ENCODE data around the gene ANO8. TPM values are rescaled to one million over a fixed set of nuclear protein-coding genes. Genes with fewer than 3 reads are reported as not detected.

Gene ANO8
- total RNA-seq, 2 experiments from 2014 or later, result 4.2 to 4.8 TPM

DNA sequence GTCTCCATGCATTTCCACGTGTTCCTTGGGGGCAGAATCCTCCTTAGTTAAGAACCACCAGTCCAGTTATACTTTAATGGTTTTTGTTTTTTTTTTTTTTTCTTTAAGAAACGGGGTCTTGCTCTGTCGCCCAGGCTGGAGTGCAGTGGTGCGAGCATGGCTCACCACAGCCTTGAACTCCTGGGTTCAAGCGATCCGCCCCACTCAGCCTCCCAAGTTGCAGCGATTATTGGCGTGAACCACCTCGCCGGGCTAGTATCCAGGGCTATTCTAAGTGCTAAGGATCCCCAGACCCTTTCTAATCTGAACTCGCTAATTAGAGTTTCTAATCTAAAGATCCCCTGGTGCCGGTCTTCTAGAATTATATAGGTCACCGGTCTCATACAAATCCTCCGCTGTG is 41.0 kb downstream of the ANO8 start:
- ATAC-seq, result no peak
- Mint-ChIP-seq H3K36me3 (ENCODE audit: low read depth) (peaks cover 10% of the 10 kb centered on the region), H3K4me3 (no peak overlapping the region), H3K27me3 (no peaks in the 10 kb centered on the region), H3K9me3 (ENCODE audit: low read depth) (no peaks in the 10 kb centered on the region), H3K27ac (no peak overlapping the region), H3K4me1 (peaks cover 5% of the 10 kb centered on the region)
- no peak for DNase-seq
- ChIA-PET POLR2A (interaction anchor here (1.0 kb wide), 1 partner anchor 16 kb away, joined by 5 read pairs; the partner anchor contains the start of gene DDA1), CTCF (interaction anchor here (0.6 to 3.4 kb wide), 12 partner anchors 11 to 504 kb away, joined by 3 to 24 read pairs (median 4); partner anchors contain the start of genes ABHD8, BABAM1, DDA1 and MRPL34)
- intact Hi-C loops (cut with DNase I, micrococcal nuclease), result loop anchor here in 1 of 2 experiments (1.0 to 5.0 kb wide), 2 partner anchors 157 to 174 kb away; no protein-coding TSS in a partner anchor

DNA sequence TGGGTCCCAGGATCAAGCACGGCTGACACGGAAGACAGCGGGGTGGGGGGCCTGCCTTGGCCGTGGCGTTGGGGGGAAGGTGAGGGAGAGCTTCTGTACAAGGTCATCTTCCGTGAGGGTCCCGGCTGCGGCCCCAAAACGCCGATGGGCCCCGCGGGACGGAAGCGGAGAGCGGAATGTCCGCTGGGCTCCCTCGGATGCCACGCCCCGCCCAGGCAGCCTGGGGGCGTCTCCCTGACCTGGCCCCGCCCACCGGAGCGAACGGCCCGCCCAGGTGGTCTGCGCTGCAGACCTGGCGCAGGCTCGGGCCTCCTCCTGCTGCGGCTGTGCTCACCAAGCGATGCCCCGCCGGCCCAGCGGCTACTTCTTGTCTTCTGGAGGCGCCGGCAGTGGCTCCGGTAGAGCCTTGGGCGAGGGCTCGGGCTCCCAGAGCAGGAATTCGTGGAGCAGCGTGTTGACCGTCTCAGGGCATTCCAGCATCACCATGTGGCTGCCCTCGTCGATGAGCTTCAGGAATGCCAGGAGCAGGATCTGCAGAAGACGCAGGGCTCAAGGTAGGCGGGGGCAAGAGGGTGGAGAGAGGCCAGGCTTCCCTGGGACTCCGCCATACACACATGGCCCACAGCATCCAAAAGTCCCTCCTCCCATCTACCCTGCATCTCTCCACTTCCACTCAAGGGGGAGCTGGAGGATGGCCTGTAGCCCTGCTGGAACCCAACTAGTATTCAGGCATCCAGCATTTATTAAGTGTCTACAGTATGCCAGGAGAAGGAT is 42.2 kb downstream of the ANO8 start:
- ChIA-PET POLR2A (interaction anchor here (0.6 to 1.0 kb wide), 4 partner anchors 13 to 473 kb away, joined by 3 to 5 read pairs (median 4); partner anchors contain the start of gene DDA1), CTCF (interaction anchor here (0.6 to 3.4 kb wide), 16 partner anchors 10 to 503 kb away, joined by 3 to 24 read pairs (median 4); partner anchors contain the start of genes ABHD8, BABAM1, DDA1 and MRPL34)
- DNase-seq (peak; percentile 90), ATAC-seq (peak; percentile 98)
- Mint-ChIP-seq H3K27ac (peak overlapping the region; percentile 84), H3K36me3 (ENCODE audit: low read depth) (peaks cover 5% of the 10 kb centered on the region), H3K9me3 (ENCODE audit: low read depth) (no peaks in the 10 kb centered on the region), H3K4me3 (peak overlapping the region; percentile 88), H3K27me3 (no peaks in the 10 kb centered on the region), H3K4me1 (peaks cover 5% of the 10 kb centered on the region)
- intact Hi-C loops (cut with DNase I, micrococcal nuclease), result loop anchor here (1.0 to 5.0 kb wide), 11 partner anchors 11 to 217 kb away; partner anchors contain the start of genes ABHD8 (in 2 of the 2), DDA1 (in 2 of the 2), BABAM1 (in 1 of the 2) and GTPBP3 (in 1 of the 2)

DNA sequence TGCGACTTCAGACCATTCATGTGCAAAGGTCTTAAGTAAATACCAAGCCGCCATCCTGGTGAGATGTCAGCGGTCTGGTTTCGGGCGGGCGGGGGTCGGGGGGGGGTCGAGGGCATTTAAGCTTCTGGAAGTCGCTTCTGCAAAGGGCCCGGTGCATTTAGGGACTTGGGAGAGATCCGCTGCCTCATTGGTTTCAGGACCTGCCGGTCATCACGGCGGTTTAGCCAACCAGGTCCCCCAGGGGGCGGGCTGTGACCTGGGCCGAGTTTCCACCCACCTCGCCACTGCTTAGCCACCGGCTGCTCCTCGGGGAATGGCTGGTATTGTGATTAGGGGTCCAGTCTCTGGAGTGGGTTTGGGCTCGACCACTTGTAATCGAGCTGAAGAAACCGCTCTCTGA is 45.2 kb downstream of the ANO8 start:
- H3K27me3 Mint-ChIP-seq, result no peaks in the 10 kb centered on the region
- H3K27ac Mint-ChIP-seq, result no peak overlapping the region
- ATAC-seq (peak; percentile 16), DNase-seq (peak; percentile 78)
- ChIA-PET POLR2A (no interaction called here), CTCF (no interaction called here)
- peaks cover 2% of the 10 kb centered on the region for H3K36me3 Mint-ChIP-seq (ENCODE audit: low read depth)
- H3K4me3 Mint-ChIP-seq, result no peak overlapping the region
- no peaks in the 10 kb centered on the region for H3K9me3 Mint-ChIP-seq (ENCODE audit: low read depth)
- peaks cover 3% of the 10 kb centered on the region for H3K4me1 Mint-ChIP-seq
- intact Hi-C loops (cut with DNase I, micrococcal nuclease), result no loop called here

DNA sequence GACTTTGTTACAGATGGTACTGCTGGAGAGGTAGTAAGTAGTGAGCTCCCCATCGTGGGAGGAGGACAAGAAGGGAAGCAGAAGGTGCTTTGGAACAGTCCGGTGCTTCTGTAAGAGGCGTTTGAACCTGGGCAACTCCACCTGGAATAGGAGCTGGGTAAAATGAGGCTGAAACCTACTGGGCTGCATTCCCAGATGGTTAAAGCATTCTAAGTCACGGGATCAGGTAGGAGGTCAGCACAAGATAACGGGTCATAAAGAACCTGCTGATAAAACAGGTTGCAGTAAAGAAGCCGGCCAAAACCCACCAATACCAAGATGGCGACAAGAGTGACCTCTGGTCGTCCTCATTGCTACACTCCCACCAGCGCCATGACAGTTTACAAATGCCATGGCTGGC is 47.9 kb downstream of the ANO8 start:
- no peaks in the 10 kb centered on the region for H3K9me3 Mint-ChIP-seq (ENCODE audit: low read depth)
- CTCF ChIA-PET, result interaction anchor here (0.9 kb wide), 1 partner anchor 26 kb away, joined by 3 read pairs; no protein-coding TSS in a partner anchor

DNA sequence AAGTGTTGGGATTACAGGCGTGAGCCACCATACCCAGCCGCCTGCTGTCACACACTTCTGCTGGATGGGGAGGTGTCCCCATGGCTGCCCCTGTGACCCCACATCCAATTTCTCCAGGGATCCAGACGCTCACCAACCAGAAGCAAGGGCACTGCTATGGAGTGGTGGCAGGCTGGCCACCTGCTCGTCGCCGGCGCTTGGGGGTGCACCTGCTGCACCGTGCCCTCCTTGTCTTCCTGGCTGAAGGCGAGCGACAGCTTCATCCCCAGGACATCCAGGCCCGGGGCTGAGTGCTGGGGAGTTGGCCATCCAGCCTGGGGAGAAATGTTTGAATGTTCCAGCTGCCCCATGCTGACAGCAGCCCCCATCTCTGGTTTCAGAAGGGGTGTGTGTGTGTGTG is 48.4 kb downstream of the ANO8 start:
- POLR2A ChIA-PET, result no interaction called here
- Mint-ChIP-seq H3K9me3 (ENCODE audit: low read depth) (no peaks in the 10 kb centered on the region), H3K27ac (no peak overlapping the region), H3K4me3 (no peak overlapping the region), H3K36me3 (ENCODE audit: low read depth) (no peaks in the 10 kb centered on the region), H3K27me3 (peaks cover 3% of the 10 kb centered on the region), H3K4me1 (peaks cover 6% of the 10 kb centered on the region)
- intact Hi-C loops (cut with DNase I, micrococcal nuclease), result no loop called here
- no peak for DNase-seq
- CTCF ChIA-PET, result interaction anchor here (0.9 kb wide), 1 partner anchor 26 kb away, joined by 3 read pairs; no protein-coding TSS in a partner anchor
- no peak for ATAC-seq

More for the DNA sequence above, 47.9 kb downstream of the ANO8 start:
- Mint-ChIP-seq H3K27me3 (peaks cover 3% of the 10 kb centered on the region), H3K36me3 (ENCODE audit: low read depth) (no peaks in the 10 kb centered on the region), H3K4me3 (no peak overlapping the region), H3K27ac (no peak overlapping the region), H3K4me1 (peaks cover 3% of the 10 kb centered on the region)
- intact Hi-C loops (cut with DNase I, micrococcal nuclease), result no loop called here
- no peak for DNase-seq
- POLR2A ChIA-PET, result no interaction called here
- ATAC-seq, result no peak

DNA sequence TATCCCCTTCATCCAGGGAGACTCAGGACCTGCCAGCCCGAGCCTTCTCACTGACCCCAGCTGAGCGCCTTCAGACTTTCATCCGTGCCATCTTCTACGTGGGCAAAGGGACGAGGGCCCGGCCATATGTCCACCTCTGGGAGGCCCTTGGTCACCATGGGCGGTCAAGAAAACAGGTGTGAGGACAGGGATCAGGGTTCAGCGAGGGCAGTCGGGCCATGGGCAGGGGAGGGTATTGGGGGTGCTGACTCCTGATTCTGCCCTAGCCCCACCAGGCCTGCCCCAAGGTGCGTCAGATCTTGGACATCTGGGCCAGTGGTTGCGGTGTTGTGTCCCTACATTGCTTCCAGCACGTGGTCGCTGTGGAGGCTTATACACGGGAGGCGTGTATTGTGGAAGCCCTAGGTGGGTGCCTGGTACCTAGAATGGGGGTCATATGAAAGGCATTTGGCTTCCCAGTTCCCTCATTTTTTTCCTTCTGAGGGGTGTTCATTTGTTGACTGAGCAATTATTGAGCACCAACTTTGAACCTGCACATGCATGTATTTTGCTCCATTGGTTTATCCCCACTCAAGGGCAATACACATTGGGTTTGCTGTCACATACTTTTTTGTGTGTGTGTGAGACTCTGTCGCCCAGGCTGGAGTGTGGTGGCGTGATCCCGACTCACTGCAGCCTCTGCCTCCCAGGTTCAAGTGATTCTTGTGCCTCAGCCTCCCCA is 49.1 kb downstream of the ANO8 start:
- intact Hi-C loops (cut with DNase I, micrococcal nuclease), result no loop called here

DNA sequence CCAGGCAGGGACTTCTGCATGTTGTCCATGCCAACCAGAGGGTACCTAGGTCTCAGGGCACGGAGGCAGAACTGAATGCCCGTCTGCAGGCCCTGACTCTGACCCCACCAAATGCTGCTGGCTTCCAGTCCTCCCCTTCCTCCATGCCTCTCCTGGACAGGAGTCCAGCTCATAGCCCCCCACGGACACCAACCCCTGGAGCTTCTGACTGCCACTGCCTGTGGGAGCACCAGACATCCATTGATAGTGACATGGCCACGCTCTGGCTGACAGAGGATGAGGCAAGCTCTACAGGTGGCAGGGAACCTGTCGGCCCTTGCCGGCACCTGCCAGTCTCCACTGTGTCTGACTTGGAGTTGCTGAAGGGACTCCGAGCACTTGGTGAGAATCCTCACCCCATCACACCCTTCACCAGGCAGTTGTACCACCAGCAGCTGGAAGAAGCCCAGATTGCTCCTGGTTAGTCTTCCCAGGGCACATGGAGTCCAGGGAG is 51.1 kb downstream of the ANO8 start:
- ChIA-PET CTCF (interaction anchor here (0.9 to 6.3 kb wide), 5 partner anchors 16 to 215 kb away, joined by 3 to 45 read pairs (median 6); partner anchors contain the start of gene MRPL34), POLR2A (no interaction called here)
- Mint-ChIP-seq H3K4me3 (no peak overlapping the region), H3K27ac (no peak overlapping the region), H3K4me1 (peaks cover 8% of the 10 kb centered on the region), H3K9me3 (ENCODE audit: low read depth) (no peaks in the 10 kb centered on the region), H3K27me3 (peaks cover 3% of the 10 kb centered on the region), H3K36me3 (ENCODE audit: low read depth) (no peaks in the 10 kb centered on the region)
- intact Hi-C loops (cut with DNase I, micrococcal nuclease), result loop anchor here in 1 of 2 experiments (2.0 kb wide), 1 partner anchor 505 kb away; no protein-coding TSS in a partner anchor
- no peak for DNase-seq
- ATAC-seq, result no peak

More for the DNA sequence above, 49.1 kb downstream of the ANO8 start:
- no peak for ATAC-seq
- Mint-ChIP-seq H3K9me3 (ENCODE audit: low read depth) (no peaks in the 10 kb centered on the region), H3K4me1 (peaks cover 8% of the 10 kb centered on the region), H3K27me3 (peaks cover 3% of the 10 kb centered on the region), H3K36me3 (ENCODE audit: low read depth) (no peaks in the 10 kb centered on the region), H3K27ac (no peak overlapping the region), H3K4me3 (no peak overlapping the region)
- ChIA-PET CTCF (interaction anchor here (1.0 kb wide), 1 partner anchor 19 kb away, joined by 4 read pairs; no protein-coding TSS in a partner anchor), POLR2A (no interaction called here)
- DNase-seq, result no peak

DNA sequence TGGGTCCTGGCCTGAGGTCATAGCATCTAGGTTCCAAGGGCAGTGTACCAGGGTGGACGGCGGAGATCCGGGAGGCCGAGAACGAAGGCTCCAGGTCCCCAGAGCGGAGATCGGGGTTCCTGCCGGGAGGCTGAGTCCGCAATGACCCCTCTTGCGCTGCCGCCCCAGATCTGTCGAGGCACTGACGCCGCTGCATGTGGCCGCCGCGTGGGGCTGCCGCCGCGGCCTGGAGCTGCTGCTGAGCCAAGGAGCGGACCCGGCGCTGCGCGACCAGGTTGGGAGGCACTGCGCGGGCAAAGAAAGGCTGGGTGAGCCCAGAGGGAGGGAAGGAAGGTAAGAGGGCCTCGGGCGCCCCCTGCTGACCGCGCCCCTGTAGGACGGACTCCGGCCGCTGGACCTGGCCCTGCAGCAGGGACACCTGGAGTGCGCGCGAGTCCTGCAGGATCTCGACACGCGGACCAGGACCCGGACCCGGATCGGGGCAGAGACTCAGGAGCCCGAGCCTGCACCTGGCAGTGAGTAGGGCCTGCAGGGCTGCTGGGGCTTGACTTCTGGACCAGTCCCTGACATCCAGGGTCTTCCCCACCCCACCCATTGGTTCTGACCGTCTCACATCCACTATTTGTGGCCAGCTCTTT is 52.0 kb downstream of the ANO8 start:
- Mint-ChIP-seq H3K4me3 (peak overlapping the region; percentile 73), H3K27me3 (peaks cover 3% of the 10 kb centered on the region), H3K9me3 (ENCODE audit: low read depth) (no peaks in the 10 kb centered on the region), H3K4me1 (peaks cover 8% of the 10 kb centered on the region), H3K27ac (peak overlapping the region; percentile 59), H3K36me3 (ENCODE audit: low read depth) (peaks cover under 1% of the 10 kb centered on the region)
- ATAC-seq (peak; percentile 96), DNase-seq (peak; percentile 90)
- ChIA-PET CTCF (interaction anchor here (0.6 to 6.3 kb wide), 10 partner anchors 10 to 545 kb away, joined by 3 to 45 read pairs (median 3); partner anchors contain the start of genes BABAM1 and MRPL34), POLR2A (interaction anchor here (0.6 to 0.7 kb wide), 2 partner anchors 15 to 17 kb away, joined by 3 to 4 read pairs; no protein-coding TSS in a partner anchor)
- intact Hi-C loops (cut with DNase I, micrococcal nuclease), result loop anchor here (1.0 to 2.0 kb wide), 7 partner anchors 14 to 511 kb away; no protein-coding TSS in a partner anchor

DNA sequence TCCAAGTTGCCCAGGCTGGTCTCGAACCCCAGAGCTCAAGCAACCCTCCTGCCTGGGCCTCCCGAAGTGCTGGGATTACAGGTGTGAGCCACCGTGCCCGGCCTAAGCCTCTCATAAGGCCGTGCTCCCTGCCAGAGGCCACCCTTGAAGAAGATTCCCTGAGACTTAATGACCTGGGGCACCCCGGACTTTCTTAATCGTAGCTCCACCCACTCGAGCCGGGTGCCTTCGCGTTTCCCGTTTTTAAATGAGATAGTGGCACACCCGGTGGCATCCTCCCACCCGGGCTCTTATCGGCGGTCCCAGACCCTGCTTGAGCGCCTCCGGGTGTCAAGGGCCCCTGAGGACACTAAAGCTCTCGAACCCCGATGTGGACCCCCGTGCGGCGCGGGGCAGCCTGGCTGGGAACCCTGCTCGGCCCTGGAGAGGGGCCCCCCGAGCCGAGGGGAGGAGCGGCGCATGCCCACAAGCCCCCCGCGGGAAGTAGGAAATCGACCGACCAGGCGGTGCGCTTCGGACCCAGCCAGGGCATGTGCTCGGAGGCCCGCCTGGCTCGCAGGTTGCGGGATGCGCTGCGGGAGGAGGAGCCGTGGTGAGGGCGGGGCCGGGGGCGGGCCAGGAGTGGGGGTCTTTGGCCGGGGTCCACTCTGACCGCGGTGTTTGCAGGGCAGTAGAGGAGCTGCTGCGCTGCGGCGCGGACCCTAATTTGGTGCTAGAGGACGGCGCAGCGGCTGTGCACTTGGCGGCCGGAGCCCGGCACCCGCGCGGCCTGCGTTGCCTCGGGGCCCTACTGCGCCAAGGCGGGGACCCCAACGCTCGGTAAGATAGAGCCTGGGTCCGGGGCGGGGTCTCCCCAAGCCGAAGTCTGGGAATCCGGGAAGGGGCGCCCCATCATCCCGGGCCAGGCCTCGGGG is 53.0 kb downstream of the ANO8 start, which contains the start of gene ANKLE1:
Gene ANKLE1 (plus strand): TSS at position 511 of the 914 bp plus-strand sequence. CDS start 20 bp downstream, at position 531.
- DNase-seq (peak; percentile 50), ATAC-seq (peak; percentile 14)
- CTCF ChIA-PET, result interaction anchor here (0.6 to 6.3 kb wide), 9 partner anchors 11 to 544 kb away, joined by 3 to 45 read pairs (median 3); partner anchors contain the start of genes BABAM1, MRPL34 and OCEL1
- Mint-ChIP-seq H3K36me3 (ENCODE audit: low read depth) (peaks cover 7% of the 10 kb centered on the region), H3K4me1 (peaks cover 8% of the 10 kb centered on the region), H3K27ac (peak within 1 kb of the TSS; percentile 59), H3K9me3 (ENCODE audit: low read depth) (no peaks in the 10 kb centered on the region), H3K4me3 (peak within 1 kb of the TSS; percentile 73), H3K27me3 (peaks cover 3% of the 10 kb centered on the region)
- POLR2A ChIA-PET, result interaction anchor here (0.7 to 1.0 kb wide), 2 partner anchors 15 to 16 kb away, joined by 3 to 6 read pairs; partner anchors contain the start of gene BABAM1
- intact Hi-C loops (cut with DNase I, micrococcal nuclease), result loop anchor here (1.0 to 2.0 kb wide), 7 partner anchors 13 to 510 kb away; no protein-coding TSS in a partner anchor
